T follicular helper cell (primary cell): Measurements from ENCODE around the gene MEGF6.

Experiments used
- DNase-seq: peaks from one replicate; pipeline ENCODE4 v3.0.0-alpha.2; 2020; ENCODE audit warnings: low read depth
- total RNA-seq, 2 experiments: gene quantifications; one replicate each; lab custom pipeline; 2026; lab: John Stamatoyannopoulos, UW

Gene MEGF6
- total RNA-seq = 6.2 to 249 reads per million in 2 experiments

GRCh38 chr1:3611170-3612019 lies at the start of gene MEGF6:
Gene MEGF6 (minus strand): TSS chr1:3611508. CDS start chr1:3611268, 240 bp downstream.
- peak; percentile 45 for DNase-seq

DNA sequence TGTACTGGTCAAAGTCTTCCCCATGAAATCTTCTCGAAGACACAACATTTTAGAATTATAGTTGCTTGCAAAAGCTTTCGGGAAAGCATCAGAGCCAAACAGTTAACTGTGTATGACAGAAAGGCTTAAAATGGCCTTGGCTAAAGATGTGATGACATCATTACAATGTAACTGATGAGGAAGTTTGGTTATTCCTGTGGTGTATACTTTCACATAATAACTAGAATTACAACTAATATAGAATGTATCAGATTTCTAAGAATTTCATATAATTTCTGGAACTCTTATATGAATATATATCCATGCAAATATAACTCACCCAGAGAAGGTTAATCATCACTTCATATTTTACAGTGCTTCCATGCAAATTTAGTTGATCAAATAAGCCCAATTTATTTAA lies 49.4 kb upstream of the MEGF6 start:
- DNase-seq = no peak

- no peak for DNase-seq
Measured at GRCh38 chr1:3659093-3659492, 47.8 kb upstream of the MEGF6 start.

- DNase-seq = no peak
Measured at GRCh38 chr1:3658231-3658615, 46.9 kb upstream of the MEGF6 start.

GRCh38 chr1:3657578-3658230 lies 46.4 kb upstream of the MEGF6 start:
- DNase-seq = no peak

DNA sequence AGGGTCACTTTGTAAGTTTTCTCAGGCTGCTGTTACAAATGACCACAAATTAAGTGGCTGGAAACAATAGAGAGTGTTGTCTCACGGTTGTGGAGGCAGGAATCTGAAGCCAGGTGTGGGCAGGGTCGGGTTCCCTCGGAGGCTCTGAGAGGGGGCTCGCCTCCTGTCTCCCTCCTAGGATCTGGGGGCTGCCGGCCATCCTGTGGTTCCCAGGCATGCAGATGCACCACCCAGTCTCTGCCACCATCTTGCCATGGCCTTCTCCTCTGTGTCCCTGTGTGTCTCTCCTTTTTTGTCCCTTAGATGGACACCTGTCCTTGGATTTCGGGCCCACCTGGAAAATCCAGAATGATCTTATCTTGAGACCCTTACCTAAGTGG lies 45.8 kb upstream of the MEGF6 start:
- DNase-seq = no peak

- DNase-seq = no peak
Measured at GRCh38 chr1:3656450-3657095, 45.3 kb upstream of the MEGF6 start.

- DNase-seq = no peak
Measured at GRCh38 chr1:3654549-3655281, 43.4 kb upstream of the MEGF6 start.

- DNase-seq = no peak
Measured at GRCh38 chr1:3653286-3653618, 41.9 kb upstream of the MEGF6 start.

DNA sequence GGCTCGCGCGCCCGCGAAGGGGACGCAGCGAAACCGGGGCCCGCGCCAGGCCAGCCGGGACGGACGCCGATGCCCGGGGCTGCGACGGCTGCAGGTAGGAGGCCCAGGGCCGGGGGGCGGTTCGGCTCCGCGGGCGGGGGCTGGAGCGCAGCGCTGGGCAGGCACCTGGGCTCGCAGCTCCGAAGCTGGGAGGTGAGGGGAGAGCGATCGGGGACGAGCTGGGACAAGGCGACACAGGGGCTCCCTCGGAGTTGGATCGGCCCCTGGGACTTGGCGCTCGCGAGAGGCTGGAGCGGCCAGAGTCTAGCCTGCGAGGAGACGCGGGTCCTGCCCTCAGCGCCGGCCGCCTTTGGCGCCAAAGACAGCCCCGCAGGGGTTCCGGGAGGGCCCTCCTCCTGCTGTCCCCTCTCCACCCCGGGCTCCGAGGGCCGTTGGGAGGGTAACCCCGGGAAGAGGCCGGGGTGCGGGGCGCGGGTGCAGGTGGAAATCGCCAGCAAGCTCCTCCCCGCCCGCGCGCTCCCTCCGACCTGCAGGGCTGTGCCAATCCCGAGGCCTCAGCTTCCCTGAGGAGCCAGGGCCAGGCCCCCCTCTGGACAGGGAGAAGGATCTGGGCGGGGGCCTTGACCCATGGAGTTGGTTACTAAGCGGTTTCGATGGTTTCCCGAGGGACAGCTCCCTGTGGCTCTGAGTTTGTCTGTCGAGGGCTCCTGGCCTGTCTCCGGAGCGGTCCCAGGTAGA lies 41.4 kb upstream of the MEGF6 start:
- DNase-seq = no peak

DNA sequence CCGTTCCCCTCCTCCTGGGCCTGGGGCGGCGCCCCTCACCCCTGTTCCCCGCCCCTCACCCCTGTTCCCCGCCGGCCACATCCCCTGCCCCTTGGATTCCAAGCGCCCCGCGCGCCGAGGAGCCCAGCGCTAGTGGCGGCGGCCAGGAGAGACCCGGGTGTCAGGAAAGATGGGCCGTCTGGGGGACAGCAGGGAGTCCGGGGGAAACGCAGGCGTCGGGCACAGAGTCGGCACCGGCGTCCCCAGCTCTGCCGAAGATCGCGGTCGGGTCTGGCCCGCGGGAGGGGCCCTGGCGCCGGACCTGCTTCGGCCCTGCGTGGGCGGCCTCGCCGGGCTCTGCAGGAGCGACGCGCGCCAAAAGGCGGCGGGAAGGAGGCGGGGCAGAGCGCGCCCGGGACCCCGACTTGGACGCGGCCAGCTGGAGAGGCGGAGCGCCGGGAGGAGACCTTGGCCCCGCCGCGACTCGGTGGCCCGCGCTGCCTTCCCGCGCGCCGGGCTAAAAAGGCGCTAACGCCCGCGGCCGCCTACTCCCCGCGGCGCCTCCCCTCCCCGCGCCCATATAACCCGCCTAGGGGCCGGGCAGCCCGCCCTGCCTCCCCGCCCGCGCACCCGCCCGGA lies 40.7 kb upstream of the MEGF6 start, which contains the start of gene TP73:
Gene TP73, plus strand, starts transcription at position 587 of the 618 bp plus-strand sequence. CDS start 29,850 bp downstream, outside the sequence.
- no peak for DNase-seq

- no peak for DNase-seq
Measured at GRCh38 chr1:3651026-3651929, 40.0 kb upstream of the MEGF6 start.

GRCh38 chr1:3650248-3651025 lies 39.1 kb upstream of the MEGF6 start:
- no peak for DNase-seq

- peak; percentile 81 for DNase-seq
Measured at GRCh38 chr1:3649342-3650247, 38.3 kb upstream of the MEGF6 start, which contains the start of gene WRAP73. Gene WRAP73 (minus strand): TSS chr1:3650103. CDS start chr1:3649999, 104 bp downstream.

DNA sequence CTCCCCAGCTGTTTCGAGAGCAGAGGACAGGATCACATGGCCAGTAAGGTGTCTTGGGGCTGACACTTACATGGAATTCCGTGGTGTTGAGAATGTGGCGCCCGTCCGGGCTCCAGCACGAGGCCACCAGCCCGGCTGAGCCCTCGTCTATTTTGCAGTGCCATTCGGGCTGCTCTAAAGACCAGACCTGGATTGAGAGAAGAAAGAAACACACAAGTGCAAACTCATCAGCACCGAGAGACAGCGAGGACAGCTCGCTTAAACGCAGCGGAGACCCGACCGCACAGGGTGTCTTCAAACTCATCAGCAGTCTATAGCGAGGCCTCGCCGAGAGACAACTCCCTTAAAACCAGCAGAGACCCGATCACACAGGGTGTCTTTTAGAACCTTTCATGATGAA lies 35.3 kb upstream of the MEGF6 start:
- no peak for DNase-seq

- DNase-seq = no peak
Measured at GRCh38 chr1:3645666-3646355, 34.5 kb upstream of the MEGF6 start.

DNA sequence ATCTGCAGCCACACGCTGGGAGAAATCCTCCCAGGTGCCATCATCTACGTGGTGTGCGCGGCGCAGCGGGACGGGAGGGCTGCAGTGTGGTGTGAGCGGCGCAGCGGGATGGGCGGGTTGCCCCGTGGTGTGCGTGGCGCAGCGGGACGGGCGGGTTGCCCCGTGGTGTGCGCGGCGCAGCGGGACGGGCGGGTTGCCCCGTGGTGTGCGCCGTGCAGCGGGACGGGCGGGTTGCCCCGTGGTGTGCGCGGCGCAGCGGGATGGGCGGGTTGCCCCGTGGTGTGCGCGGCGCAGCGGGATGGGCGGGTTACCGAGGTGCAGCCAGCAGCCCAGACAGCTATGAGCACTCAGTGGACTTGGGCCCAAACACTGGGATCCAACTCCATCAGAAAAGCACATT lies 33.9 kb upstream of the MEGF6 start:
- no peak for DNase-seq
